GOT3 (cell line): ENCODE measurements around the gene ZNF438.

Experiments used
- DNase-seq: peaks from one replicate; lab custom pipeline; 2025; ENCODE audit warnings: mixed read lengths; lab: John Stamatoyannopoulos, UW

Gene ZNF438

DNA sequence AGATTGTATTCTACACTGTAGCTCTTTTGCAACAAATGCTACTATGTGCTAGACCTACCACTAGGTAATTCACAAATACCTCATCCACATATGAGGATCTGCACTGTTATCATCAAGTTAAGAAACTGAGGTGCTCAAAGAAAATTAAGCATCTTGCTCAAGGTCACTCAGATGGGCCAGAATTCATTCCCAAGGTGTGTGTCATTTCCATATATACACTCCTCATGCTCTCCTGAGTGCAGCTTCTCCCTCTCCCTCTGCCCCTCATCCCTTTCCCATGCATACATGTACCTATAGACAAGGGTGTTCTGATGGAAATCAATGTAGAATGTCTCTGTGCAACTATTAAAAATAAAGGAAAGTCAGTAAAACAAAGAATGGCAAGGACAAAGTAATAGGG, 146.2 kb downstream of the ZNF438 start:
- no peak for DNase-seq

GRCh38 chr10:30883751-30884150, 147.9 kb downstream of the ZNF438 start:
- DNase-seq, result no peak

- DNase-seq, result no peak
These were observed 148.5 kb downstream of the ZNF438 start for GRCh38 chr10:30883116-30883515.

- DNase-seq, result no peak
These were observed 149.4 kb downstream of the ZNF438 start for GRCh38 chr10:30882281-30882680.

GRCh38 chr10:30878920-30879319, 152.7 kb downstream of the ZNF438 start:
- no peak for DNase-seq

GRCh38 chr10:30877111-30877510, 154.6 kb downstream of the ZNF438 start:
- DNase-seq, result no peak

- no peak for DNase-seq
These were observed 158.3 kb downstream of the ZNF438 start for GRCh38 chr10:30873411-30873810.

- no peak for DNase-seq
These were observed 160.8 kb downstream of the ZNF438 start for GRCh38 chr10:30870896-30871295.

DNA sequence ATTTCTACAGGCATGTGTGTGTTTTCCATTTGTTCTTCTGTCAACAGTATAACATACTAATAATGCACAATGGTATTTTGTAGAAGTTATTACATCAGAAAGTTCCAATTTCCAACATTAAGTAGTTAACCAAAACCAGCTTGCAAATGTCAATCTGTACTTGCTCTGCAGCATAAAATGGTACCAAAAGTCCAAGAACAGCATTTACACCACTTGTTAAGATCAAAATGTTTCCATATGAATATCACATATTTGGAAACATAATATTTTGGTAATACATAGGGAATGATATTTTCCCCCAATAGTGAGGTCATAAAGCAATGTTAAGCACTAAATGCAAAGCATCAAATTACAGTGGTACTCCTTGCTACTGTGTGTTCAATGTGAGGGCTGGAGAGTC, 162.1 kb downstream of the ZNF438 start:
- DNase-seq, result no peak

DNA sequence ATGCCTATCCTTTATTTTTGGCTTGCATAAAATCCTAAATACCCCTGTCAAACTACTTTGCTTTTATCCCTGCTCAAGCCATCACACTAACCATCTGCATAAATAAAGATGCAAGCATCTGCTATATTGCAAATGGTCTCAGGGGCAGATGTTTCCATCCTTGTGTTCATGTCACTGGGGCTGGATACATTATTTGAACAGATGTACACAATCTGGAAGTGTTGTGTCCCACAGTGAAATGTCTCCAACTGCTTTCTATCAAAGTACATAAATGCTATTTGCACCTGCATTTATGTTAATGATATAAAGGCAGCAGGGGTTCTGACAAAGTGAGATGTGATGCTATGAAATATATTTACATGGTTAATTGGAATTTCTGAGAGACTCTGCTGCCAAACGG, 163.1 kb downstream of the ZNF438 start:
- no peak for DNase-seq

DNA sequence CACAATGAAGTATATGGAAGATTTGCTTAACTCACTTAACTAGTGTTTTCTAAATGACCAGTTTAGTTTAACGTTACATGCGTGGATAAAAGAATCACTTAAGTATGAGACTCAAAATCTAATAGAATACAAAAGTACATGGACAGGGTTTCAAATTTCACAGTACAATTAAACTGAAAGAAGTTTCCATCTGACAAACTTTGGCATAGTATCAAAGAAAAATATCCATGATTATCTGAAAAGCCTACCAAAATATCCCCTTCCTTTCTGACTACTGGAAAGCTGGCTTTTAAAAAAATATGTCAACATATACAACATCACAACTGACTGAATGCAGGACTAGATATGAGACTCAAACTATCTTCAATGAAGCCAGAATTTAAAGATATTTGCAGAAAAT, 164.8 kb downstream of the ZNF438 start:
- DNase-seq, result no peak

DNA sequence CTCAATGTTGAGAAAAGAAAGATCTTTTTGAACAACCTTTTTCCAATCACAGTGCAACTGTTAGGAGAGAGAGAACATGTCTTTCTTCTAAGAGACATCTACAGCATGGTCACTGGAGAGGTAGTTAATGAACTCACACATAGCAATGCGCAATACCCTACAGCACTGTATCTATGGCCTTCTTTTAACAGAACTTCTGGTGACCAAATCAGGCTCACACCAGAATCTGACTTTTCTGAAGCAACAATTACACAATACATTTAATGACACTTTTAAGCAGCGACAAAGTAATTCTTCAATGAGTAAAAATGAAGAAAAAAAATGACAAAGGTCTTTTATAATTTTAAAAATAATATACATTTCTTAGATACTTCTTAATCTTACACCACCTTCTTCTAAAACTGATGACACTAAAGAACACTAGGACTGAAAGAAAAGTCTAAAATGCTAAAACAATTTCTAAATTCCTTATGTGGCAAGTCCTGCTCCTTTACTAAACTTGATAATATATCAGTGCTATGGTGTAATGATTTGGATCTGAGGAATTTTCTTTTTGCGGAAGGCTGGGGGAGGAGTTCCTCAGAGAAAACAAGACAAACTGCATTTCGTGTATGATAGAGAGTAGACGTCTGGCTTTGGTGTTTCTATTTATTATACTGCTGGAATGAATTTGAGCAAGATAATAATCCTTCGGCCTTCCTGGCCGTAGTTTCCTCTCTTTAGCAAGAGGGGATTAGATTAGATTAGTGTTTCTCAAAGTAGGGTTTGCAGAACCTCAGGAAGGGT, 166.3 kb downstream of the ZNF438 start:
- no peak for DNase-seq

DNA sequence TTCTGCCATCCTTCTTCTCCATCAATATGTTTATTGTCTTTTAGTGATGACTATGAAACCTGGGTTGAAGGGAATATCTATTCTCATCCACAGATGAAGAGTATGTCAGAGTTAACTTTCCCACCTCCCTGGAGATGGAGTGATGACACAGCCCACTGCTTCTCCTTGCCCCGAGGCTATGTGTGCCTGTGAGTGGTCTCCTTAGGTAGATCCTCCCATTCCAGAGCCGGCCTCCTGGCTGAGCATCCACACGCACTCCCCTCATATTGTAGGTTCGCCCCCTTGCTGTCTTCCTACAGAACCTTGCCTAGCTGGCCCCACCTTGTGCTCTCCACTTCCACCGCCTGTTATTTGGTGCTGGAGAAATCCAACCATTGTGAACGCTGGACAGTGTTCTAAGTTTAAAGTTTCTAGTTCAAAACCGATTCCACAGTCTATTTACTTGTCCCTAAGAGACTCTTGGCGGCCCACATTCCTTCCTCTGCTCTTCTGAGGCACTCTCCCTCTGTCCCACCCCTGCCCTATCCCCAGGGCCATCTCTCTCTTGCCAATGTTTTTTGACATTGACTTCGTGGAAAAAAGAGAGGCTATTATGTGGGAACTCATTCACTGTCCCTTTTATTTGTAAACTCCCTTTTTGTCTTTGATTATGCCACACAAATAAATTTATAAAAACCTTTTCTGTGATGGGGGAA, 168.0 kb downstream of the ZNF438 start:
- DNase-seq, result no peak

DNA sequence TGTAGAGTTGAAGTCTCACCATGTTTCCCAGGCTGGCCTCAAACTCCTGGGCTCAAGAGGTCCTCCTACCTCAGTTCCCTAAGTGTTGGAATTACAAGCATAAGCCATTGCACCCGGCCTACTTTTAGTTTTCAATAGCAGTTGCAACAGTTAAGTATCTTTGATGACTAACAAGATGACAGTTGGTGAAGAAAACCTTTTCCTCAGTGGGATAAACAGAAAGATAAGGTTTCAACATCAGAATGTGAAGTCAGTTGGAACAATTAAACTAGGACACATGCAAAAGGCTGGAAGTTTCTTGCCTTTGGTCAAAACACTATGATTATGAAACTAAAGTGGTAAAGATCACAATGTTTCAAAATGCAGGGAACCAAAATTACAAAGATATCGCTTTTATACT, 169.2 kb downstream of the ZNF438 start:
- no peak for DNase-seq

- DNase-seq, result no peak
These were observed 169.7 kb downstream of the ZNF438 start for GRCh38 chr10:30861976-30862375.

GRCh38 chr10:30861221-30861620, 170.4 kb downstream of the ZNF438 start:
- DNase-seq, result no peak

DNA sequence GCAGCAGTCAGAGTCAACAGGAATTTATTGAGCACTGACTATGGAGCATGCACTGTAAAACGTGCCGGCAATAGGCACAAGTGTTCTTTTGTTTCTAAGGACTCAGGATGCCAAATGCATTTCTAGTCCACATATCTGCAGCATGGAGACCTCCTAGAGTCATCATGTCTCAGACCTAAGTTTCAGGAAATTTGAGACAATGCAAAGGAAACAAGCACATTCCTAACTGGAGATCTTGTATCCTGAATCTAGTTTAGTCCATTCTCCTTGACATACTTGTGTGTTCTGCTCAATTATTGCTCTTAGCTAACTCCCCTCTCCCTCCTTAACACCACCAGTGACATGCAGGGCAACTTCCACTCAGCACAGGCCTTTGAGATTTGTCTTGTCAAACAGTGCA, 173.2 kb downstream of the ZNF438 start:
- no peak for DNase-seq

GRCh38 chr10:30857803-30858202, 173.9 kb downstream of the ZNF438 start:
- DNase-seq, result no peak

GRCh38 chr10:30855131-30855530, 176.5 kb downstream of the ZNF438 start:
- no peak for DNase-seq

DNA sequence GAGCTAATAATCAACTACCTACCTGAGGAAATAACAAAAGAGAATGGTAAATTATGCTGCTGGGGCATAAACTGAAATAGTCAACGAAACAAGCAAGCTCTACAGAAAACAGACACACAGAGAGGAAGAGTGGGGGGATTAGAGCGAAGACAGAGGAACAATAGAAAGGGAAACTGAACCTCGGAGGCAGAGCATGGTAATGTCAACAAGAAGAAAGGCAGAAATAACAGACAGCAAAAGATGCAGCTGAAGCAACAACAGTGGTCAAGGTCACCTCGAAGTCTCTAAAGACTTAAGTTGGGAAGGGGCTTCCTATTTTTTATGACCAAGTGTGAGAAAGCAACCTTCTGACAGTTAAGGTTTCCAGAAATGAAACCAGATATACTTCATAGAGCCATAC, 177.0 kb downstream of the ZNF438 start:
- DNase-seq, result no peak

DNA sequence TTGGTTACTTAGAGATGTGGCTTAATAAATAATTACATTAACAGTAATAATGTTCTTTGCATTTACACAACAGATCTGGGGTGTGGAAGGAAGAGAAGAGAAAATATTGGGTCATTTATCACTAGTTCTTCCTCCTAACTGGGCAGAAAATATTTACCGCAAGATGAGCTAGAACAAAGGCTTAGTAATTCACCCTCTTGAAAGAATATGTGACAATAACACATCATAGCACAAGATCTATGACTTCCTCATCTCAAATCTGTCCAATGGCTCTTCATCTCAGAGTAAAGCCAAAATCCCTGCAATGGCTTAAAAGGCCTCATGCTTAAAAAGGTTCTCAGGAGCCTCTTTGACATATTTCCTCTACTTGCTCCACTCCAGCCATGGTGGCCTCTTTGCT, 178.6 kb downstream of the ZNF438 start:
- no peak for DNase-seq

DNA sequence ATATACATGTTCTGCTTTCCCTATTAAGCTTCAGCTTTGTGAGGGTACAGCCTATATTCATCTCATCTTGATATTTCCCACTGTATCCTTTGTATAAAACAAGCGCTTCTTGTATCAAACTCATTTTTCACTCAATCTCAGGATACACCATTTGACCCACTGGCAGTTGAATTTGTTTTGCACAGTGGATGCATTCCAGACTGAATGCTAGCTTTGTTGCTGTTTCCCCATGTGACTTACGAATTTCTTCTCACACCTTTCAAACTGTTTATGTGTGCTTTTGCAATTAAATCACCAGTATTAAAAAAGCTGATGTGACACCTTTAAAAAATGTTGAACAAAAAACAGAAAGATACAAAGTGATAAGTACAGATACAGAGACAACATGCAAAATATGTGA, 180.9 kb downstream of the ZNF438 start:
- DNase-seq, result no peak

GRCh38 chr10:30849231-30850035, 182.2 kb downstream of the ZNF438 start:
- DNase-seq, result no peak
